Liver (tissue), 9 donors: ENCODE data around the gene THSD4. TPM values are rescaled to one million over a fixed set of nuclear protein-coding genes. Genes with fewer than 3 reads are reported as not detected.

Experiments
- DNase-seq: peaks from one replicate; pipeline ENCODE4 v3.0.0-alpha.2; 2017; ENCODE audit warnings: low spot score
- H3K27ac ChIP-seq, 2 donors: one replicate each; pipeline ENCODE4 v1.7.0; 2013; ENCODE audit warnings: inconsistent platforms in 2 of 2, low read length in 2 of 2, control low read depth in 1 of 2, low read depth in 1 of 2, mild to moderate bottlenecking in 1 of 2
- H3K27me3 ChIP-seq, 4 donors: one replicate each; pipeline versions ENCODE4 v1.6.1 to v1.7.0; 2013; ENCODE audit warnings: low read length in 3 of 4, inconsistent platforms in 1 of 4, mild to moderate bottlenecking in 1 of 4, moderate library complexity in 1 of 4; ENCODE audit not compliant: control insufficient read depth in 4 of 4, insufficient read depth in 4 of 4
- H3K36me3 ChIP-seq, 4 donors: one replicate each; pipeline versions ENCODE4 v1.6.1 to v1.7.0; 2013; ENCODE audit warnings: low read length in 3 of 4, mild to moderate bottlenecking in 3 of 4, low read depth in 1 of 4, moderate library complexity in 1 of 4; ENCODE audit not compliant: control insufficient read depth in 4 of 4, insufficient read depth in 3 of 4
- H3K4me1 ChIP-seq, 4 donors: one replicate each; pipeline versions ENCODE4 v1.6.1 to v1.7.0; 2013; ENCODE audit warnings: low read length in 3 of 4, mild to moderate bottlenecking in 3 of 4, moderate library complexity in 1 of 4; ENCODE audit not compliant: control insufficient read depth in 4 of 4, insufficient read depth in 4 of 4
- H3K4me3 ChIP-seq, 3 donors: one replicate each; pipeline versions ENCODE4 v1.6.1 to v1.7.0; 2013; ENCODE audit warnings: low read length in 3 of 3, control low read depth in 1 of 3, low read depth in 1 of 3, mild to moderate bottlenecking in 1 of 3
- H3K9ac ChIP-seq, 2 donors: one replicate each; pipeline ENCODE4 v1.7.0; 2013; ENCODE audit warnings: low read length in 2 of 2, mild to moderate bottlenecking in 2 of 2, moderate library complexity in 2 of 2, control low read depth in 1 of 2, low read depth in 1 of 2
- H3K9me3 ChIP-seq, 4 donors: one replicate each; pipeline versions ENCODE4 v1.6.1 to v1.7.0; 2013; ENCODE audit warnings: low read length in 3 of 4; ENCODE audit not compliant: control insufficient read depth in 4 of 4
- CTCF ChIP-seq: fragments of 150-350 bp; IDR thresholded peaks from 2 replicates; pipeline ENCODE4 v1.5.1; 2017; ENCODE audit warnings: improper control_type of control experiment, low read depth, low read length; ENCODE audit not compliant: missing input control
- EGR1 ChIP-seq, 2 donors: IDR thresholded peaks; 2 replicates each; pipeline ENCODE4 v1.6.1; 2016 to 2018; ENCODE audit warnings: antibody characterized with exemption in 2 of 2, low read depth in 2 of 2
- FOXA2 ChIP-seq: IDR thresholded peaks from 2 replicates; pipeline ENCODE4 v1.6.1; 2016; ENCODE audit warnings: antibody characterized with exemption
- GABPA ChIP-seq, 2 donors: IDR thresholded peaks in 1 of 2; conservative IDR thresholded peaks in 1 of 2; 2 replicates each; pipeline ENCODE4 v1.6.1; 2016; ENCODE audit warnings: antibody characterized with exemption in 2 of 2, mild to moderate bottlenecking in 1 of 2, moderate library complexity in 1 of 2
- HNF4G ChIP-seq: IDR thresholded peaks from 2 replicates; pipeline ENCODE4 v1.6.1; 2016; ENCODE audit warnings: antibody characterized with exemption
- JUND ChIP-seq, 2 donors: IDR thresholded peaks; 2 replicates each; pipeline ENCODE4 v1.6.1; 2016; ENCODE audit warnings: antibody characterized with exemption in 2 of 2
- RAD21 ChIP-seq, 2 donors: IDR thresholded peaks; 2 replicates each; pipeline ENCODE4 v1.6.1; 2016; ENCODE audit warnings: antibody characterized with exemption in 2 of 2, mild to moderate bottlenecking in 2 of 2
- REST ChIP-seq: IDR thresholded peaks from 2 replicates; pipeline ENCODE4 v1.6.1; 2016; ENCODE audit warnings: antibody characterized with exemption, mild to moderate bottlenecking
- RXRA ChIP-seq, 2 donors: IDR thresholded peaks; 2 replicates each; pipeline ENCODE4 v1.6.1; 2017 to 2018; ENCODE audit warnings: antibody characterized with exemption in 2 of 2, mild to moderate bottlenecking in 1 of 2
- SP1 ChIP-seq: IDR thresholded peaks from 2 replicates; pipeline ENCODE4 v1.6.1; 2018; ENCODE audit warnings: antibody characterized with exemption, mild to moderate bottlenecking
- TAF1 ChIP-seq: conservative IDR thresholded peaks from 2 replicates; pipeline ENCODE4 v1.6.1; 2016; ENCODE audit warnings: antibody characterized with exemption, mild to moderate bottlenecking
- WGBS: extraction: QIAGEN DNeasy Blood & Tissue Kit; methylation state at CpG from one replicate; pipeline ENCODE4 v1.1.7; 2013; 5-methylcytosine and 5-hydroxymethylcytosine counted together
- polyA plus RNA-seq, 2 donors: library from polyadenylated mRNA; stranded (reverse) in 1 of 2; unstranded in 1 of 2; fragments of 200-250 nt in 1 of 2; fragments of >200 nt in 1 of 2; fragmentation: Nextera tagmentation in 1 of 2; extraction: Ambion mirVana in 1 of 2; gene quantifications; one replicate each; pipeline versions ENCODE4 v1.2.1 to v1.2.3, GENCODE V29; 2013 to 2015
- total RNA-seq, 2 donors: library from RNA; depleted of rRNA; stranded (reverse); fragments of >200 nt; gene quantifications; one replicate each; pipeline ENCODE4 v1.2.3, GENCODE V29; 2014
- TF ChIP-seq, protein P1 (sequence below): IDR thresholded peaks from 2 replicates; pipeline ENCODE4 v1.6.1; 2016; ENCODE audit warnings: antibody characterized with exemption
- TF ChIP-seq, protein P2 (sequence below): IDR thresholded peaks from 2 replicates; pipeline ENCODE4 v1.6.1; 2016; ENCODE audit warnings: antibody characterized with exemption
- TF ChIP-seq, protein P3 (sequence below): IDR thresholded peaks from 2 replicates; pipeline ENCODE4 v1.6.1; 2016; ENCODE audit warnings: antibody characterized with exemption
- donor health status: healthy.
- donor health status: healthy.
- donor health status: healthy.
- donor health status: healthy.
- donor health status: healthy.

Gene THSD4
- total and polyA plus RNA-seq, 4 donors: 0.23 to 11.5 (median 1.9) TPM

- Histone ChIP-seq H3K27ac (no peak overlapping the region), H3K27me3 (no peaks in the 10 kb centered on the region), H3K36me3 (no peaks in the 10 kb centered on the region), H3K4me1 (peaks cover 0 to 1% (median 0%) of the 10 kb centered on the region in 4 donors), H3K4me3 (no peak overlapping the region), H3K9me3 (no peaks in the 10 kb centered on the region), H3K9ac (no peak overlapping the region)
- WGBS: 89% methylated on average over 9 of the region's 9 CpGs
- DNase-seq: no peak
- no peak for TF ChIP-seq RAD21 (IDR thresholded peaks at IDR 0.05)
- no peak for TF ChIP-seq GABPA (IDR thresholded peaks at IDR 0.05 in 1 of 2, conservative IDR thresholded peaks at IDR 0.05 in 1 of 2)
- TF ChIP-seq TAF1: no peak
- TF ChIP-seq, protein P1, sequence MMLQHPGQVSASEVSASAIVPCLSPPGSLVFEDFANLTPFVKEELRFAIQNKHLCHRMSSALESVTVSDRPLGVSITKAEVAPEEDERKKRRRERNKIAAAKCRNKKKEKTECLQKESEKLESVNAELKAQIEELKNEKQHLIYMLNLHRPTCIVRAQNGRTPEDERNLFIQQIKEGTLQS: no peak
- no peak for TF ChIP-seq SP1
These were observed 67.8 kb downstream of the THSD4 start for GRCh38 chr15:71183063-71183462.

DNA sequence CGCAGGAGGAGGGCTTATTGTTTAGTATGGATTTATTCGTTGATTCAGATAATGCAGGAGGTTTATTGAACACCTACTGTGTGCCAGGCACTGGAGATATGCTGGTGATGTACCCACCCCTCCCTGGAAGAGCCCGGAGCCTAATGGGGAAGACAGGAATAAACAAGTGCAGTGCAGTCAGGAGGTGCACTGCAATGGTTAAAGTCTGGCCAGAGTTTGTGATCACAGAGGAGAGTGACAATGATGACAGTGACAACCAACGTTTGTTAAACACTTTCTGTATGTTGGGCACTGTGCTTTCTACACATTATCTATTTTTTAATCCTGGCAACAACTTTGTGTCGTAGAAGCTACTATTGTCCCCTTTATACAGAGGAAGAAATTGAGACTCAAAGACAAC lies 70.4 kb downstream of the THSD4 start:
- Histone ChIP-seq H3K9me3 (no peaks in the 10 kb centered on the region), H3K27ac (no peak overlapping the region), H3K4me3 (no peak overlapping the region), H3K4me1 (peaks cover 0 to 1% (median 0%) of the 10 kb centered on the region in 4 donors), H3K9ac (no peak overlapping the region), H3K27me3 (no peaks in the 10 kb centered on the region), H3K36me3 (no peaks in the 10 kb centered on the region)
- no peak for DNase-seq
- 79% methylated on average over 5 of the region's 5 CpGs for WGBS
- TF ChIP-seq REST (no peak), EGR1 (IDR thresholded peaks at IDR 0.05; ENCODE audit: low read depth in 2 of 2) (no peak), FOXA2 (no peak), RXRA (IDR thresholded peaks at IDR 0.05) (no peak), GABPA (IDR thresholded peaks at IDR 0.05 in 1 of 2, conservative IDR thresholded peaks at IDR 0.05 in 1 of 2) (no peak)
- TF ChIP-seq, protein P2, sequence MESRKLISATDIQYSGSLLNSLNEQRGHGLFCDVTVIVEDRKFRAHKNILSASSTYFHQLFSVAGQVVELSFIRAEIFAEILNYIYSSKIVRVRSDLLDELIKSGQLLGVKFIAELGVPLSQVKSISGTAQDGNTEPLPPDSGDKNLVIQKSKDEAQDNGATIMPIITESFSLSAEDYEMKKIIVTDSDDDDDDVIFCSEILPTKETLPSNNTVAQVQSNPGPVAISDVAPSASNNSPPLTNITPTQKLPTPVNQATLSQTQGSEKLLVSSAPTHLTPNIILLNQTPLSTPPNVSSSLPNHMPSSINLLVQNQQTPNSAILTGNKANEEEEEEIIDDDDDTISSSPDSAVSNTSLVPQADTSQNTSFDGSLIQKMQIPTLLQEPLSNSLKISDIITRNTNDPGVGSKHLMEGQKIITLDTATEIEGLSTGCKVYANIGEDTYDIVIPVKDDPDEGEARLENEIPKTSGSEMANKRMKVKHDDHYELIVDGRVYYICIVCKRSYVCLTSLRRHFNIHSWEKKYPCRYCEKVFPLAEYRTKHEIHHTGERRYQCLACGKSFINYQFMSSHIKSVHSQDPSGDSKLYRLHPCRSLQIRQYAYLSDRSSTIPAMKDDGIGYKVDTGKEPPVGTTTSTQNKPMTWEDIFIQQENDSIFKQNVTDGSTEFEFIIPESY: no peak

DNA sequence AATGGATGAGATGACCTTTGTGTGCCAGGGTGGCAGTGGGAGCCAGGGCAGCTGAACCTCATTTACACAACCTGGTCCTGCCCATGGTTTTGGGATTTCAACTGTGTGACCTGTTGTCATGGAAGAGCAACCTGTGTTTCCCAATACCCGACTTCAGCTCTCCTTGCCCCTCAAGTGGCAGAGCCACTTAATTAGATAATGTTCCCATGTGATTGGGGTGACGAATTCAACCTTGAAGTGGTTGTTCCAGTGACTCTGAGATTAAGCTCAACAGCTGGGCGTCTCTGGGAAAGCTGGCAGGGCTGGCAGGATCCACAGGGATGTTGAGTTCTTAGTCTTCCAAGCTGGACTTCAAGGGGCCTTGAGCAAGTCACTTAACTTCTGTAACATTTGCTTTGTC lies 71.0 kb downstream of the THSD4 start:
- WGBS: 45% methylated on average over 3 of the region's 3 CpGs
- TF ChIP-seq, protein P3, sequence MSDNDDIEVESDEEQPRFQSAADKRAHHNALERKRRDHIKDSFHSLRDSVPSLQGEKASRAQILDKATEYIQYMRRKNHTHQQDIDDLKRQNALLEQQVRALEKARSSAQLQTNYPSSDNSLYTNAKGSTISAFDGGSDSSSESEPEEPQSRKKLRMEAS: no peak
- no peak for TF ChIP-seq HNF4G
- no peak for TF ChIP-seq RXRA (IDR thresholded peaks at IDR 0.05)
- TF ChIP-seq, protein P2: no peak
- TF ChIP-seq JUND (IDR thresholded peaks at IDR 0.05): no peak
- no peak for TF ChIP-seq GABPA (IDR thresholded peaks at IDR 0.05 in 1 of 2, conservative IDR thresholded peaks at IDR 0.05 in 1 of 2)
- no peak for TF ChIP-seq RAD21 (IDR thresholded peaks at IDR 0.05)
- no peak for TF ChIP-seq TAF1
- no peak for TF ChIP-seq CTCF
- no peak for TF ChIP-seq FOXA2

More for the DNA sequence above, 71.0 kb downstream of the THSD4 start:
- DNase-seq: no peak
- Histone ChIP-seq H3K27ac (no peak overlapping the region), H3K4me1 (no peaks in the 10 kb centered on the region), H3K9me3 (no peaks in the 10 kb centered on the region), H3K4me3 (no peak overlapping the region), H3K27me3 (no peaks in the 10 kb centered on the region), H3K9ac (no peak overlapping the region), H3K36me3 (no peaks in the 10 kb centered on the region)
